MM.1S (cell line): Measurements from ENCODE around the gene DIS3L2.

Experiments
- DNase-seq: peaks from one replicate; pipeline ENCODE4 v3.0.0-alpha.2; 2015
- H2AFZ ChIP-seq: fragments of 300-600 bp; sonication (generic); 2 replicates; pipeline ENCODE4 v1.6.0; 2016; ENCODE audit warnings: antibody characterized with exemption, low read length
- H3F3A ChIP-seq: fragments of 300-600 bp; sonication (generic); 2 replicates; pipeline ENCODE4 v1.6.1; 2016; ENCODE audit warnings: mild to moderate bottlenecking, antibody characterized with exemption, low read length, moderate library complexity, mixed read lengths; ENCODE audit not compliant: insufficient read depth
- H3K27ac ChIP-seq: fragments of 300-600 bp; sonication (generic); 2 replicates; pipeline ENCODE4 v1.5.1; 2016; ENCODE audit warnings: mild to moderate bottlenecking, low read length
- H3K27me3 ChIP-seq: fragments of 300-600 bp; sonication (generic); replicated peaks from 2 replicates; pipeline ENCODE4 v1.6.0; 2016; ENCODE audit warnings: low read length; ENCODE audit not compliant: insufficient read depth
- H3K36me3 ChIP-seq: fragments of 300-600 bp; sonication (generic); replicated peaks from 2 replicates; pipeline ENCODE4 v1.6.1; 2016; ENCODE audit warnings: mild to moderate bottlenecking, low read length, mixed read lengths; ENCODE audit not compliant: insufficient read depth
- H3K4me1 ChIP-seq: fragments of 300-600 bp; sonication (generic); 2 replicates; pipeline ENCODE4 v1.6.1; 2016; ENCODE audit warnings: low read length, mixed read lengths
- H3K4me2 ChIP-seq: fragments of 300-600 bp; sonication (generic); 2 replicates; pipeline ENCODE4 v1.6.0; 2016; ENCODE audit warnings: low read depth, low read length
- H3K4me3 ChIP-seq: fragments of 300-600 bp; sonication (generic); 2 replicates; pipeline ENCODE4 v1.5.1; 2016; ENCODE audit warnings: low read length, mixed read lengths
- H3K79me2 ChIP-seq: fragments of 300-600 bp; sonication (generic); 2 replicates; pipeline ENCODE4 v1.6.1; 2016; ENCODE audit warnings: mixed run types, low read length, mixed read lengths
- H3K9ac ChIP-seq: fragments of 300-600 bp; sonication (generic); 2 replicates; pipeline ENCODE4 v1.6.1; 2016; ENCODE audit warnings: low read length, mixed read lengths
- H3K9me2 ChIP-seq: fragments of 300-600 bp; sonication (generic); replicated peaks from 2 replicates; pipeline ENCODE4 v1.6.1; 2016; ENCODE audit warnings: mild to moderate bottlenecking, low read length, mixed read lengths; ENCODE audit not compliant: insufficient read depth
- H3K9me3 ChIP-seq: fragments of 300-600 bp; sonication (generic); replicated peaks from 2 replicates; pipeline ENCODE4 v1.6.1; 2016; ENCODE audit warnings: mild to moderate bottlenecking, low read length, mixed read lengths; ENCODE audit not compliant: insufficient read depth
- H4K20me1 ChIP-seq: fragments of 300-600 bp; sonication (generic); 2 replicates; pipeline ENCODE4 v1.6.1; 2016; ENCODE audit warnings: mild to moderate bottlenecking, low read length, moderate library complexity, mixed read lengths; ENCODE audit not compliant: insufficient read depth
- CTCF ChIP-seq: fragments of 300-600 bp; sonication (generic); IDR thresholded peaks from 2 replicates; pipeline ENCODE4 v1.5.1; 2016; ENCODE audit warnings: antibody characterized with exemption, low read length, mixed read lengths
- EZH2 ChIP-seq: fragments of 300-600 bp; sonication (generic); optimal IDR thresholded peaks from 2 replicates; pipeline ENCODE3; 2017; ENCODE audit warnings: low read depth, mild to moderate bottlenecking, antibody characterized with exemption, low read length, mixed read lengths
- EZH2phosphoT487 ChIP-seq: fragments of 300-600 bp; sonication (generic); IDR thresholded peaks from 2 replicates; pipeline ENCODE4 v1.6.1; 2018; ENCODE audit warnings: antibody characterized with exemption, low read length

The DIS3L2 gene

GRCh38 chr2:232038881-232039485 lies 77.5 kb downstream of the DIS3L2 start:
- Histone ChIP-seq H3K27ac (no peak overlapping the region), H3K9ac (no peak overlapping the region), H3K9me3 (no peaks in the 10 kb centered on the region), H4K20me1 (no peaks in the 10 kb centered on the region), H3K4me3 (no peak overlapping the region), H3K79me2 (no peaks in the 10 kb centered on the region), H3K4me1 (no peaks in the 10 kb centered on the region), H3K4me2 (no peak overlapping the region), H3F3A (no peaks in the 10 kb centered on the region), H3K27me3 (no peaks in the 10 kb centered on the region), H2AFZ (no peak overlapping the region), H3K36me3 (no peaks in the 10 kb centered on the region), H3K9me2 (no peaks in the 10 kb centered on the region)
- TF ChIP-seq CTCF (no peak), EZH2 (no peak), EZH2phosphoT487 (no peak)
- no peak for DNase-seq

- H3K4me3 ChIP-seq = no peak overlapping the region
- no peaks in the 10 kb centered on the region for H3K27me3 ChIP-seq
- H3K4me2 ChIP-seq = no peak overlapping the region
- H4K20me1 ChIP-seq = no peaks in the 10 kb centered on the region
- H2AFZ ChIP-seq = no peak overlapping the region
- no peak overlapping the region for H3K9ac ChIP-seq
- no peaks in the 10 kb centered on the region for H3F3A ChIP-seq
- H3K79me2 ChIP-seq = peaks cover 3% of the 10 kb centered on the region; the same call in 1 of the 2 replicates
- no peaks in the 10 kb centered on the region for H3K36me3 ChIP-seq
- no peaks in the 10 kb centered on the region for H3K9me2 ChIP-seq
- no peak overlapping the region for H3K27ac ChIP-seq
- TF ChIP-seq EZH2 = no peak
- no peak for TF ChIP-seq EZH2phosphoT487
- TF ChIP-seq CTCF = no peak
- no peaks in the 10 kb centered on the region for H3K4me1 ChIP-seq
- no peaks in the 10 kb centered on the region for H3K9me3 ChIP-seq
- DNase-seq = no peak
Measured at GRCh38 chr2:232042911-232043574, 81.5 kb downstream of the DIS3L2 start.

- Histone ChIP-seq H3K4me3 (no peak overlapping the region), H4K20me1 (no peaks in the 10 kb centered on the region), H3K4me1 (no peaks in the 10 kb centered on the region), H3K4me2 (no peak overlapping the region), H3K36me3 (no peaks in the 10 kb centered on the region), H3K9ac (no peak overlapping the region), H3F3A (no peaks in the 10 kb centered on the region), H3K9me2 (no peaks in the 10 kb centered on the region), H3K27me3 (no peaks in the 10 kb centered on the region), H3K27ac (no peak overlapping the region), H3K9me3 (no peaks in the 10 kb centered on the region), H2AFZ (no peak overlapping the region), H3K79me2 (peaks cover 5% of the 10 kb centered on the region; the same call in 1 of the 2 replicates)
- DNase-seq = no peak
- TF ChIP-seq EZH2phosphoT487 = no peak
- no peak for TF ChIP-seq CTCF
Measured at GRCh38 chr2:232043966-232044365, 82.5 kb downstream of the DIS3L2 start.
